Liver (tissue), 3 donors: ENCODE data around the gene MSL2.

ENCODE experiments used
- ATF3 ChIP-seq: IDR thresholded peaks from 2 replicates; pipeline ENCODE4 v1.6.1; 2016; ENCODE audit warnings: antibody characterized with exemption
- CTCF ChIP-seq: fragments of 150-350 bp; IDR thresholded peaks from 2 replicates; pipeline ENCODE4 v1.5.1; 2017; ENCODE audit warnings: improper control_type of control experiment, low read depth, low read length; ENCODE audit not compliant: missing input control
- RXRA ChIP-seq, 2 donors: IDR thresholded peaks; 2 replicates each; pipeline ENCODE4 v1.6.1; 2017 to 2018; ENCODE audit warnings: antibody characterized with exemption in 2 of 2, mild to moderate bottlenecking in 1 of 2
- TAF1 ChIP-seq: conservative IDR thresholded peaks from 2 replicates; pipeline ENCODE4 v1.6.1; 2016; ENCODE audit warnings: antibody characterized with exemption, mild to moderate bottlenecking
- donor health status: healthy.
- donor health status: healthy.

- TF ChIP-seq CTCF (no peak), TAF1 (no peak), RXRA (IDR thresholded peaks at IDR 0.05) (no peak), ATF3 (no peak)
Observed at GRCh38 chr3:136171097-136171542, 25.0 kb downstream of the MSL2 start.
